ENCODE measurements around the gene VIPAS39.

Gene VIPAS39

DNA sequence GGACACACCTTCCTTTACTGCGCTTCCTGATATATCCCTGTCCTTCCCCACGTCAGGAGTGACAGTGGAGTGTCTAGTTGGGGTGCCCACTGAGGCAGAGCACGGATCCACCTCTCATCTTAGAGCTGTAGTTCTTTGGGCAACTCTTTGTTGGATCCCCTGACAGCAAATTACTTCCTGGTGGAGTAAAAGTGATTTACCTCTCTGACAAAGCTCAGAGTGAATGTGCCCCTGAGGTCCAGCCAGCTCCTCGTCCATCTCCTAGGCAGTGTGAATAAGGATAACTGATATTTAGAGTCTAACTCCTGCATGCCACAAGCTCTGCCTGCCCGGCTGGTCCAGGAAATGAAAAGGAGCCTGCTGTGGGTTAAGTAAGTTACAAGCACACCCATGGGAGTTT, 16.5 kb upstream of the VIPAS39 start:
- no peak for DNase-seq (ENCODE audit: low read depth in 2 of 2)
- TF ChIP-seq, protein P1, sequence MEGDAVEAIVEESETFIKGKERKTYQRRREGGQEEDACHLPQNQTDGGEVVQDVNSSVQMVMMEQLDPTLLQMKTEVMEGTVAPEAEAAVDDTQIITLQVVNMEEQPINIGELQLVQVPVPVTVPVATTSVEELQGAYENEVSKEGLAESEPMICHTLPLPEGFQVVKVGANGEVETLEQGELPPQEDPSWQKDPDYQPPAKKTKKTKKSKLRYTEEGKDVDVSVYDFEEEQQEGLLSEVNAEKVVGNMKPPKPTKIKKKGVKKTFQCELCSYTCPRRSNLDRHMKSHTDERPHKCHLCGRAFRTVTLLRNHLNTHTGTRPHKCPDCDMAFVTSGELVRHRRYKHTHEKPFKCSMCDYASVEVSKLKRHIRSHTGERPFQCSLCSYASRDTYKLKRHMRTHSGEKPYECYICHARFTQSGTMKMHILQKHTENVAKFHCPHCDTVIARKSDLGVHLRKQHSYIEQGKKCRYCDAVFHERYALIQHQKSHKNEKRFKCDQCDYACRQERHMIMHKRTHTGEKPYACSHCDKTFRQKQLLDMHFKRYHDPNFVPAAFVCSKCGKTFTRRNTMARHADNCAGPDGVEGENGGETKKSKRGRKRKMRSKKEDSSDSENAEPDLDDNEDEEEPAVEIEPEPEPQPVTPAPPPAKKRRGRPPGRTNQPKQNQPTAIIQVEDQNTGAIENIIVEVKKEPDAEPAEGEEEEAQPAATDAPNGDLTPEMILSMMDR (IDR thresholded peaks at IDR 0.05; ENCODE audit: low read depth, low read length), result no peak

DNA sequence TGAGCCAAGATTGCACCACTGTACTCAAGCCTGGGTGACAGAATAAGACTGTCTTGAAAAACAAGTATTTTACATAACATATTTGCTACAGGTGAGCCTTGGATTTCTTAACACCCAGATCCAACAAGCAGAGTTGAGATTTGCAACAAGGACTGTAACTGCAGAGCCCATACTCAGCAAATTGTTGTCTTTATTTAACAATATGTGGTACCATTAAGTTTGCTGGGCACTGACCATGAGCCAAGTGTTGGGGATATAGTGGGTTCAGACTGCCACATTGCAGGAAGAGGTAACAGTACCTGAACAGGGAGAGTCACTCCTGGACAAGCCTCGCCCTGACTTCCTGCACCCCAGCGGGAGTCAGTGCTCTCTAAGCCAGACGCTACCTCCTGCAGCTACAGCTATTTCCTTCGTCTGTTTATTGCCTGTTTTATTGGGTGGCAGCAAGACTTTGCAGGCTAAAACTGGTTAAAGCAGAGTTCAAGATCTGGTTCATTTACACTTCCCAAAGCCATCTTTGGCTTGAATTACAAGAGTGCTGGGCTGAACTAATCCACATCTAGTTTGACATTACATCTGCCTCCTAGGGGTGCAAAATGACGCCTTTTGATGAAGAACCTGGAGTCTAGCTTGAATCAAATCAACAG, 12.9 kb upstream of the VIPAS39 start:
- H3K4me3 ChIP-seq (replicated peaks in 1 of 2; ENCODE audit: low read depth in 2 of 2, low read length in 2 of 2), result no peak overlapping the region
- TF ChIP-seq, protein P1 (IDR thresholded peaks at IDR 0.05; ENCODE audit: low read depth, low read length), result no peak
- no peak for DNase-seq (ENCODE audit: low read depth in 2 of 2)

More for the DNA sequence above, 16.5 kb upstream of the VIPAS39 start:
- H3K4me3 ChIP-seq (replicated peaks in 1 of 2; ENCODE audit: low read depth in 2 of 2, low read length in 2 of 2), result no peak overlapping the region

- H3K4me3 ChIP-seq (replicated peaks in 1 of 2; ENCODE audit: low read depth in 2 of 2, low read length in 2 of 2), result no peak overlapping the region
- DNase-seq (ENCODE audit: low read depth in 2 of 2), result no peak
- TF ChIP-seq, protein P1 (IDR thresholded peaks at IDR 0.05; ENCODE audit: low read depth, low read length), result no peak
These were observed 12.1 kb upstream of the VIPAS39 start for GRCh38 chr14:77469539-77469938.

- DNase-seq (ENCODE audit: low read depth in 2 of 2), result no peak
- TF ChIP-seq, protein P1 (IDR thresholded peaks at IDR 0.05; ENCODE audit: low read depth, low read length), result no peak
- no peak overlapping the region for H3K4me3 ChIP-seq (replicated peaks in 1 of 2; ENCODE audit: low read depth in 2 of 2, low read length in 2 of 2)
These were observed 11.7 kb upstream of the VIPAS39 start for GRCh38 chr14:77469067-77469505.

DNA sequence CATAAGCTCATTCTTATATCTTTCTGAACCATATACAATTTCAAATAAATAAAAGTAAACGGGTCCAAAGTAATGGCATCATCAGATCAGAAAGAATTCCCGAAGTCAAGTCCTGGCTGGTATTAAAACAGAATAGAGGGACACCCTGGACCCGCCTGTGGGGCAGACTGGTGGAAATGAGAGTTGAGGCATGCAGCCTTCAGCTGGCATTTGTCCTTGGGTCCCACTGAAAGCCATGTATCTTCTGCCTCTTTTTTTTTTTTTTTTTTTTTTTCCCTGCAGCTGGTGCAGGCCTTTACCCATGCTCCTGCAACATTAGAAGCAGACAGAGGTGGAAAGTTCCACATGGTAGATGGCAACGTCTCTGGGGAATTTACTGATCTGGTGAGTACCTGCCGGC, 10.4 kb upstream of the VIPAS39 start:
- DNase-seq (ENCODE audit: low read depth in 2 of 2), result no peak
- no peak overlapping the region for H3K4me3 ChIP-seq (replicated peaks in 1 of 2; ENCODE audit: low read depth in 2 of 2, low read length in 2 of 2)
- TF ChIP-seq, protein P1 (IDR thresholded peaks at IDR 0.05; ENCODE audit: low read depth, low read length), result no peak

GRCh38 chr14:77459072-77459723, 1.8 kb upstream of the VIPAS39 start:
- TF ChIP-seq, protein P1 (IDR thresholded peaks at IDR 0.05; ENCODE audit: low read depth, low read length), result peak; percentile 74
- peak overlapping the region; percentile 90 to 97 for H3K4me3 ChIP-seq (replicated peaks in 1 of 2; ENCODE audit: low read depth in 2 of 2, low read length in 2 of 2)
- peak; percentile 85 to 86 for DNase-seq (ENCODE audit: low read depth in 2 of 2)

All from cardiac fibroblast (primary cell).